T-cell (primary cell): ENCODE results near the gene TCERG1L. TPM values are rescaled to one million over a fixed set of nuclear protein-coding genes. Genes with fewer than 3 reads are reported as not detected.
"Not testable (repeated sequence)": the region's sequence is repeated elsewhere in the genome, so short reads cannot be mapped to it uniquely, and the experiment has no call there.

Experiments used
- ATAC-seq, 4 experiments: fragments of 200-7000 bp in 3 of 4; fragments of 150-1000 bp in 1 of 4; cut with Tn5 transposase; replicated peaks in 1 of 4; 1 replicate in 3 of 4; 2 replicates in 1 of 4; pipeline ENCODE4 v1.10.0; 2021; ENCODE audit warnings: moderate library complexity in 3 of 4, mild to moderate bottlenecking in 2 of 4, moderate number of reproducible peaks in 1 of 4
- CTCF ChIA-PET, 2 donors: fragments of 300-600 bp; sonication (Branson Sonifier 250); formaldehyde crosslinking; loops; one replicate each; lab custom pipeline; 2022; ENCODE audit warnings: antibody characterized with exemption in 2 of 2; lab: Charles Lee
- POLR2A ChIA-PET, 2 donors: fragments of 300-600 bp; sonication (Branson Sonifier 250); formaldehyde crosslinking; loops; one replicate each; lab custom pipeline; 2022; ENCODE audit warnings: antibody characterized with exemption in 2 of 2; lab: Charles Lee
- DNase-seq, 35 experiments: peaks; one replicate each; pipeline versions ENCODE4 v3.0.0 to v3.0.0-alpha.2; 2013 to 2023
- H3K27ac ChIP-seq: one replicate; pipeline ENCODE4 v1.5.1; 2013; ENCODE audit warnings: low read length
- H3K27me3 ChIP-seq, 2 experiments: replicated peaks in 1 of 2; 1 replicate in 1 of 2; 2 replicates in 1 of 2; pipeline versions ENCODE4 v1.6.1 to v1.7.0; 2013; ENCODE audit warnings: low read length in 1 of 2, mixed read lengths in 1 of 2; ENCODE audit not compliant: control insufficient read depth in 2 of 2, insufficient read depth in 2 of 2; ENCODE audit errors: extremely low read depth in 1 of 2
- H3K36me3 ChIP-seq, 2 donors: 1 replicate in 1 of 2; 2 replicates in 1 of 2; pipeline versions ENCODE4 v1.6.1 to v1.7.0; 2013; ENCODE audit warnings: low read length in 1 of 2; ENCODE audit not compliant: control insufficient read depth in 2 of 2, insufficient read depth in 1 of 2; ENCODE audit errors: extremely low read depth in 1 of 2
- H3K4me1 ChIP-seq, 2 experiments: 1 replicate in 1 of 2; 2 replicates in 1 of 2; pipeline versions ENCODE4 v1.6.1 to v1.7.0; 2013; ENCODE audit warnings: low read length in 2 of 2, mixed read lengths in 1 of 2; ENCODE audit not compliant: insufficient read depth in 2 of 2, control insufficient read depth in 1 of 2; ENCODE audit errors: extremely low read depth in 1 of 2
- H3K4me3 ChIP-seq, 2 donors: 1 replicate in 1 of 2; 2 replicates in 1 of 2; pipeline versions ENCODE4 v1.5.1 to v1.7.0; 2013; ENCODE audit warnings: mild to moderate bottlenecking in 2 of 2, low read length in 1 of 2, moderate library complexity in 1 of 2; ENCODE audit not compliant: control insufficient read depth in 1 of 2; ENCODE audit errors: extremely low read depth in 1 of 2
- H3K9me3 ChIP-seq: 2 replicates; pipeline ENCODE4 v1.7.0; 2013
- H3K27ac Mint-ChIP-seq, 2 donors: one replicate each; pipeline ENCODE4 v1.8.0; 2020 to 2021; ENCODE audit warnings: mild to moderate bottlenecking in 2 of 2, mixed read lengths in 2 of 2
- H3K27me3 Mint-ChIP-seq, 2 donors: one replicate each; pipeline ENCODE4 v1.8.0; 2021 to 2022; ENCODE audit warnings: mixed read lengths in 2 of 2
- H3K36me3 Mint-ChIP-seq: one replicate; pipeline ENCODE4 v1.8.0; 2021; ENCODE audit warnings: mixed read lengths
- H3K4me1 Mint-ChIP-seq, 3 donors: one replicate each; pipeline ENCODE4 v1.8.0; 2020 to 2022; ENCODE audit warnings: mixed read lengths in 3 of 3, mild to moderate bottlenecking in 1 of 3
- H3K4me3 Mint-ChIP-seq, 3 donors: one replicate each; pipeline ENCODE4 v1.8.0; 2020 to 2022; ENCODE audit warnings: mild to moderate bottlenecking in 3 of 3, mixed read lengths in 3 of 3, moderate library complexity in 3 of 3
- H3K9me3 Mint-ChIP-seq, 3 donors: one replicate each; pipeline ENCODE4 v1.8.0; 2020 to 2022; ENCODE audit warnings: mixed read lengths in 3 of 3
- WGBS: methylation state at CpG from one replicate; pipeline ENCODE4 v1.1.5; 2013; ENCODE audit warnings: missing lambda C conversion rate; ENCODE audit not compliant: insufficient coverage; 5-methylcytosine and 5-hydroxymethylcytosine counted together
- total RNA-seq, 35 experiments: library from RNA in 6 of 35; stranded (reverse) in 6 of 35; fragments of 120-200 nt in 1 of 35; gene quantifications; one replicate each; pipeline versions ENCODE4 v1.2.1 to v1.2.4 and lab custom pipeline; 2013 to 2026

The TCERG1L gene
- total RNA-seq, 5 donors from 2014 or later (not counting 1 experiment from before 2014, with no cell fraction given), result 0.13 to 0.29 (median 0.21) TPM; not detected in 1

GRCh38 chr10:131078882-131079280 lies 232.6 kb downstream of the TCERG1L start:
- not testable (repeated sequence) for H3K9me3 ChIP-seq

GRCh38 chr10:131078131-131078881 lies 233.2 kb downstream of the TCERG1L start:
- no peaks in the 10 kb centered on the region for H3K9me3 Mint-ChIP-seq
- CTCF ChIA-PET, result no interaction called here
- H3K27me3 ChIP-seq, result peaks cover 0 to 12% of the 10 kb centered on the region in 2 experiments
- H3K4me3 Mint-ChIP-seq, result no peak overlapping the region
- H3K27ac ChIP-seq, result no peak overlapping the region
- 72% methylated on average over 14 of the region's 18 CpGs for WGBS
- H3K27ac Mint-ChIP-seq, result no peak overlapping the region
- H3K4me1 Mint-ChIP-seq, result peaks cover 8 to 32% (median 10%) of the 10 kb centered on the region in 3 donors
- POLR2A ChIA-PET, result no interaction called here
- ATAC-seq (no peak), DNase-seq (no peak)
- peaks cover 0 to 2% of the 10 kb centered on the region in 2 donors for H3K27me3 Mint-ChIP-seq
- H3K4me1 ChIP-seq, result peaks cover 0 to 28% of the 10 kb centered on the region in 2 experiments
- H3K4me3 ChIP-seq, result no peak overlapping the region
- H3K36me3 ChIP-seq, result no peaks in the 10 kb centered on the region
- no peaks in the 10 kb centered on the region for H3K9me3 ChIP-seq
- H3K36me3 Mint-ChIP-seq, result no peaks in the 10 kb centered on the region

More at GRCh38 chr10:131078882-131079280, 232.6 kb downstream of the TCERG1L start:
- POLR2A ChIA-PET, H3K4me3 Mint-ChIP-seq, CTCF ChIA-PET, H3K9me3 Mint-ChIP-seq, H3K4me3 ChIP-seq, DNase-seq, H3K36me3 ChIP-seq, H3K27me3 Mint-ChIP-seq, H3K36me3 Mint-ChIP-seq, H3K27ac ChIP-seq, H3K27ac Mint-ChIP-seq, ATAC-seq: not testable (repeated sequence)
- Histone ChIP-seq H3K27me3 (peaks cover 0 to 15% of the 10 kb centered on the region in 2 experiments), H3K4me1 (peaks cover 0 to 34% of the 10 kb centered on the region in 2 experiments)
- H3K4me1 Mint-ChIP-seq, result peaks cover 8 to 38% (median 10%) of the 10 kb centered on the region in 3 donors
- WGBS, result 86% methylated on average over 19 of the region's 19 CpGs

GRCh38 chr10:131077724-131078123 lies 233.8 kb downstream of the TCERG1L start:
- Mint-ChIP-seq H3K9me3 (no peaks in the 10 kb centered on the region), H3K27ac (no peak overlapping the region), H3K4me3 (no peak overlapping the region), H3K4me1 (peaks cover 6 to 26% (median 7%) of the 10 kb centered on the region in 3 donors), H3K36me3 (no peaks in the 10 kb centered on the region), H3K27me3 (peaks cover 0 to 2% of the 10 kb centered on the region in 2 donors)
- H3K36me3 ChIP-seq, result no peaks in the 10 kb centered on the region
- H3K9me3 ChIP-seq, result no peaks in the 10 kb centered on the region
- no peak for ATAC-seq
- ChIA-PET CTCF (no interaction called here), POLR2A (no interaction called here)
- no peak overlapping the region for H3K27ac ChIP-seq
- peaks cover 0 to 12% of the 10 kb centered on the region in 2 experiments for H3K27me3 ChIP-seq
- no peak overlapping the region for H3K4me3 ChIP-seq
- DNase-seq, result no peak
- WGBS, result 62% methylated on average over 5 of the region's 6 CpGs
- peaks cover 0 to 22% of the 10 kb centered on the region in 2 experiments for H3K4me1 ChIP-seq

GRCh38 chr10:131077031-131077430 lies 234.5 kb downstream of the TCERG1L start:
- WGBS, result 82% methylated on average over 6 of the region's 6 CpGs
- no peaks in the 10 kb centered on the region for H3K36me3 Mint-ChIP-seq
- no peak for ATAC-seq

GRCh38 chr10:131076356-131076755 lies 235.2 kb downstream of the TCERG1L start:
- no peaks in the 10 kb centered on the region for H3K36me3 ChIP-seq
- DNase-seq (no peak), ATAC-seq (no peak)
- H3K4me3 Mint-ChIP-seq, result no peak overlapping the region
- POLR2A ChIA-PET, result no interaction called here
- no peak overlapping the region for H3K27ac ChIP-seq
- WGBS, result 77% methylated on average over 7 of the region's 8 CpGs
- H3K36me3 Mint-ChIP-seq, result no peaks in the 10 kb centered on the region
- H3K4me3 ChIP-seq, result no peak overlapping the region
- H3K4me1 Mint-ChIP-seq, result peaks cover 3 to 16% (median 4%) of the 10 kb centered on the region in 3 donors
- no peak overlapping the region for H3K27ac Mint-ChIP-seq
- H3K4me1 ChIP-seq, result peaks cover 0 to 9% of the 10 kb centered on the region in 2 experiments
- CTCF ChIA-PET, result no interaction called here
- no peaks in the 10 kb centered on the region for H3K9me3 ChIP-seq
- peaks cover 0 to 6% of the 10 kb centered on the region in 2 experiments for H3K27me3 ChIP-seq
- no peaks in the 10 kb centered on the region for H3K9me3 Mint-ChIP-seq
- H3K27me3 Mint-ChIP-seq, result peaks cover 0 to 2% of the 10 kb centered on the region in 2 donors

More at GRCh38 chr10:131077031-131077430, 234.5 kb downstream of the TCERG1L start:
- no peak overlapping the region for H3K27ac Mint-ChIP-seq
- no peak for DNase-seq
- H3K4me3 Mint-ChIP-seq, result no peak overlapping the region
- no peaks in the 10 kb centered on the region for H3K9me3 Mint-ChIP-seq
- CTCF ChIA-PET, result no interaction called here
- Histone ChIP-seq H3K4me3 (no peak overlapping the region), H3K27ac (no peak overlapping the region), H3K27me3 (peaks cover 0 to 8% of the 10 kb centered on the region in 2 experiments), H3K9me3 (no peaks in the 10 kb centered on the region), H3K36me3 (no peaks in the 10 kb centered on the region), H3K4me1 (peaks cover 0 to 15% of the 10 kb centered on the region in 2 experiments)
- POLR2A ChIA-PET, result no interaction called here
- H3K4me1 Mint-ChIP-seq, result peaks cover 6 to 22% (median 7%) of the 10 kb centered on the region in 3 donors
- peaks cover 0 to 2% of the 10 kb centered on the region in 2 donors for H3K27me3 Mint-ChIP-seq

GRCh38 chr10:131075218-131075770 lies 236.2 kb downstream of the TCERG1L start:
- H3K4me1 ChIP-seq, result no peaks in the 10 kb centered on the region
- WGBS, result 89% methylated on average over 20 of the region's 27 CpGs
- DNase-seq, result no peak
- Mint-ChIP-seq H3K4me1 (peaks cover 0 to 5% (median 0%) of the 10 kb centered on the region in 3 donors), H3K4me3 (no peak overlapping the region), H3K27me3 (peaks cover 0 to 2% of the 10 kb centered on the region in 2 donors), H3K9me3 (no peaks in the 10 kb centered on the region), H3K36me3 (no peaks in the 10 kb centered on the region), H3K27ac (no peak overlapping the region)
- ChIA-PET CTCF (no interaction called here), POLR2A (no interaction called here)
- peaks cover 0 to 2% of the 10 kb centered on the region in 2 experiments for H3K27me3 ChIP-seq
- H3K27ac ChIP-seq, result no peak overlapping the region
- no peaks in the 10 kb centered on the region for H3K9me3 ChIP-seq
- H3K4me3 ChIP-seq, result no peak overlapping the region
- ATAC-seq, result no peak
- H3K36me3 ChIP-seq, result no peaks in the 10 kb centered on the region
